NCI-H2107 (cell line): ENCODE measurements around the gene COL20A1.
A peak's percentile ranks its signal among the peaks of the same experiment; 100 is the strongest.

ENCODE experiments used
- DNase-seq: peaks from one replicate; lab custom pipeline; 2025; lab: John Stamatoyannopoulos, UW

The COL20A1 gene

GRCh38 chr20:63261060-63261794, 31.8 kb upstream of the COL20A1 start:
- no peak for DNase-seq

- DNase-seq = no peak
These were observed 31.0 kb upstream of the COL20A1 start for GRCh38 chr20:63261795-63262528.

GRCh38 chr20:63262836-63263235, 30.1 kb upstream of the COL20A1 start:
- DNase-seq = no peak

GRCh38 chr20:63264000-63264399, 29.0 kb upstream of the COL20A1 start:
- DNase-seq = no peak

- no peak for DNase-seq
These were observed 28.5 kb upstream of the COL20A1 start for GRCh38 chr20:63264519-63264918.

- DNase-seq = no peak
These were observed 27.0 kb upstream of the COL20A1 start for GRCh38 chr20:63265891-63266515.

GRCh38 chr20:63267691-63268090, 25.3 kb upstream of the COL20A1 start:
- no peak for DNase-seq

- no peak for DNase-seq
These were observed 24.7 kb upstream of the COL20A1 start for GRCh38 chr20:63268256-63268655.

GRCh38 chr20:63268671-63269439, 24.1 kb upstream of the COL20A1 start:
- no peak for DNase-seq

- no peak for DNase-seq
These were observed 23.3 kb upstream of the COL20A1 start for GRCh38 chr20:63269724-63270123.

- no peak for DNase-seq
These were observed 22.2 kb upstream of the COL20A1 start for GRCh38 chr20:63270606-63271325.

- peak; percentile 74 for DNase-seq
These were observed 20.6 kb upstream of the COL20A1 start, which contains the start of gene ARFGAP1 for GRCh38 chr20:63272105-63273058. Gene ARFGAP1, plus strand, starts transcription at chr20:63272813. Its CDS starts 2,768 bp downstream, at chr20:63275581.

- DNase-seq = no peak
These were observed 19.9 kb upstream of the COL20A1 start for GRCh38 chr20:63273059-63273579.

GRCh38 chr20:63273635-63274380, 19.2 kb upstream of the COL20A1 start:
- DNase-seq = no peak

- DNase-seq = no peak
These were observed 18.4 kb upstream of the COL20A1 start for GRCh38 chr20:63274381-63275228.

GRCh38 chr20:63275825-63276224, 17.2 kb upstream of the COL20A1 start:
- DNase-seq = no peak

GRCh38 chr20:63276956-63277355, 16.0 kb upstream of the COL20A1 start:
- DNase-seq = no peak
